ENCODE data around the gene DDX31. TPM values are rescaled to one million over a fixed set of nuclear protein-coding genes. Genes with fewer than 3 reads are reported as not detected.

Gene DDX31
- total RNA-seq, 1 experiment from 2014 or later, result 25.8 TPM

DNA sequence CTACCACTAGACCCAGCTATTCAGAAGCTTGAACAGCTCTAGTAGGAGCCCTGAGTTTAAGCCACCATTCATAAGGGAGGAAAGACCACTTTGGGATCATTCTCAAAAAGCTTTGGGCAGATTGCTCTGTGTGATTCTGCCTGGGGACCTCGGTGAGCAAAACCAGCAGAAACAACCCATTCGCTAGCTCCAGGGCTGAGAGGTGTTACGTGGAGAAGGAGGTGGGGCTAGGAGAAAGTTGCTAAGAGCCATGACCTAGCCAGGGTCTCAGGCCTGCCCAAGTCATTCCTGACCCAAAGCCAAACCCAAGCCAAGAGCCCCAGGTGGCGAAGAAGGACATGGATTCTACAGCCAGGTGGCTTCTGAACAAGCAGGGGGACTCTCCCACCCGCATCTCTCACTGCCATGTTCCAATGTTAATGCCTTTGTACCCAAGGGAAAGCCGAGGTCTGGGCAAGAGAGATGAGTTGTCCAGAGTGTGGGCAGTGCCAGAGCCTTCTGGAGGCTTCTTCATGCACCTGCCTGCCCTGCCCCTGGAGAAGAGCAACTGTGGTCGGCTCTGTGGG is 91.3 kb downstream of the DDX31 start:
- Histone ChIP-seq H3K36me3 (ENCODE audit: control insufficient read depth in 1 of 2, insufficient read depth in 2 of 2, low read length in 2 of 2) (no peaks in the 10 kb centered on the region), H3K9me2 (ENCODE audit: insufficient read depth) (no peaks in the 10 kb centered on the region), H3K79me2 (ENCODE audit: insufficient read depth, low read length) (no peaks in the 10 kb centered on the region), H3K27ac (ENCODE audit: low read depth, low read length) (no peak overlapping the region), H3K4me3 (replicated peaks in 1 of 2; ENCODE audit: low read depth in 1 of 2, low read length in 2 of 2) (no peak overlapping the region), H3K9me3 (ENCODE audit: control insufficient read depth in 1 of 2, insufficient read depth in 1 of 2, low read depth in 1 of 2, low read length in 2 of 2) (no peaks in the 10 kb centered on the region), H3K4me2 (ENCODE audit: low read length) (no peak overlapping the region), H3K9ac (ENCODE audit: low read length) (no peak overlapping the region), H4K20me1 (ENCODE audit: insufficient read depth) (no peaks in the 10 kb centered on the region), H3K27me3 (ENCODE audit: insufficient read depth, low read length) (peaks cover 20% of the 10 kb centered on the region), H2AFZ (ENCODE audit: low read depth, low read length, poor library complexity, severe bottlenecking) (no peak overlapping the region), H3K4me1 (ENCODE audit: control insufficient read depth in 1 of 2, insufficient read depth in 2 of 2, low read length in 2 of 2) (no peaks in the 10 kb centered on the region)
- ChIA-PET RAD21 (ENCODE audit: low non-redundant PET in 1 of 2, low total read pairs in 2 of 2, uncharacterized antibody in 2 of 2, unreplicated experiment in 2 of 2) (no interaction called here), POLR2A (no interaction called here), CTCF (no interaction called here)
- BruUV-seq (replicated peaks), result no TSS peak
- TF ChIP-seq, protein P1, sequence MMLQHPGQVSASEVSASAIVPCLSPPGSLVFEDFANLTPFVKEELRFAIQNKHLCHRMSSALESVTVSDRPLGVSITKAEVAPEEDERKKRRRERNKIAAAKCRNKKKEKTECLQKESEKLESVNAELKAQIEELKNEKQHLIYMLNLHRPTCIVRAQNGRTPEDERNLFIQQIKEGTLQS (IDR thresholded peaks at IDR 0.05), result no peak
- TF ChIP-seq ZNF274 (IDR thresholded peaks at IDR 0.05; ENCODE audit: low read depth, low read length) (no peak), EZH2 (IDR thresholded peaks at IDR 0.05) (no peak), EZH2phosphoT487 (IDR thresholded peaks at IDR 0.05; ENCODE audit: borderline replicate concordance) (no peak), ELF1 (IDR thresholded peaks at IDR 0.05; ENCODE audit: borderline replicate concordance, low read depth) (no peak), JUND (IDR thresholded peaks at IDR 0.05) (no peak)
- TF ChIP-seq, protein P2, sequence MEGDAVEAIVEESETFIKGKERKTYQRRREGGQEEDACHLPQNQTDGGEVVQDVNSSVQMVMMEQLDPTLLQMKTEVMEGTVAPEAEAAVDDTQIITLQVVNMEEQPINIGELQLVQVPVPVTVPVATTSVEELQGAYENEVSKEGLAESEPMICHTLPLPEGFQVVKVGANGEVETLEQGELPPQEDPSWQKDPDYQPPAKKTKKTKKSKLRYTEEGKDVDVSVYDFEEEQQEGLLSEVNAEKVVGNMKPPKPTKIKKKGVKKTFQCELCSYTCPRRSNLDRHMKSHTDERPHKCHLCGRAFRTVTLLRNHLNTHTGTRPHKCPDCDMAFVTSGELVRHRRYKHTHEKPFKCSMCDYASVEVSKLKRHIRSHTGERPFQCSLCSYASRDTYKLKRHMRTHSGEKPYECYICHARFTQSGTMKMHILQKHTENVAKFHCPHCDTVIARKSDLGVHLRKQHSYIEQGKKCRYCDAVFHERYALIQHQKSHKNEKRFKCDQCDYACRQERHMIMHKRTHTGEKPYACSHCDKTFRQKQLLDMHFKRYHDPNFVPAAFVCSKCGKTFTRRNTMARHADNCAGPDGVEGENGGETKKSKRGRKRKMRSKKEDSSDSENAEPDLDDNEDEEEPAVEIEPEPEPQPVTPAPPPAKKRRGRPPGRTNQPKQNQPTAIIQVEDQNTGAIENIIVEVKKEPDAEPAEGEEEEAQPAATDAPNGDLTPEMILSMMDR (IDR thresholded peaks at IDR 0.05 in 2 of 3, conservative IDR thresholded peaks at IDR 0.05 in 1 of 3; ENCODE audit: borderline replicate concordance in 1 of 3, insufficient read depth in 1 of 3, low read depth in 2 of 3, low read length in 2 of 3), result no peak
- TF ChIP-seq, protein P3, sequence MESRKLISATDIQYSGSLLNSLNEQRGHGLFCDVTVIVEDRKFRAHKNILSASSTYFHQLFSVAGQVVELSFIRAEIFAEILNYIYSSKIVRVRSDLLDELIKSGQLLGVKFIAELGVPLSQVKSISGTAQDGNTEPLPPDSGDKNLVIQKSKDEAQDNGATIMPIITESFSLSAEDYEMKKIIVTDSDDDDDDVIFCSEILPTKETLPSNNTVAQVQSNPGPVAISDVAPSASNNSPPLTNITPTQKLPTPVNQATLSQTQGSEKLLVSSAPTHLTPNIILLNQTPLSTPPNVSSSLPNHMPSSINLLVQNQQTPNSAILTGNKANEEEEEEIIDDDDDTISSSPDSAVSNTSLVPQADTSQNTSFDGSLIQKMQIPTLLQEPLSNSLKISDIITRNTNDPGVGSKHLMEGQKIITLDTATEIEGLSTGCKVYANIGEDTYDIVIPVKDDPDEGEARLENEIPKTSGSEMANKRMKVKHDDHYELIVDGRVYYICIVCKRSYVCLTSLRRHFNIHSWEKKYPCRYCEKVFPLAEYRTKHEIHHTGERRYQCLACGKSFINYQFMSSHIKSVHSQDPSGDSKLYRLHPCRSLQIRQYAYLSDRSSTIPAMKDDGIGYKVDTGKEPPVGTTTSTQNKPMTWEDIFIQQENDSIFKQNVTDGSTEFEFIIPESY (IDR thresholded peaks at IDR 0.05; ENCODE audit: extremely low read depth, insufficient replicate concordance, low read length), result no peak
- ATAC-seq (no peak), DNase-seq (ENCODE audit: low read depth, low spot score) (no peak)
- intact Hi-C loops (cut with micrococcal nuclease), result loop anchor here (5.0 to 10.0 kb wide), 2 partner anchors 314 to 816 kb away; no protein-coding TSS in a partner anchor
